ENCODE results near the gene NECAB3.

GRCh38 chr20:33612001-33612400 is 62.2 kb downstream of the NECAB3 start:
- TF ChIP-seq POLR2A (IDR thresholded peaks at IDR 0.05; ENCODE audit: low read depth, low read length) (no peak), MXI1 (IDR thresholded peaks at IDR 0.05; ENCODE audit: borderline replicate concordance, low read depth, low read length) (no peak), MAZ (IDR thresholded peaks at IDR 0.05; ENCODE audit: borderline replicate concordance, low read depth, low read length) (no peak)
- TF ChIP-seq, protein P1, sequence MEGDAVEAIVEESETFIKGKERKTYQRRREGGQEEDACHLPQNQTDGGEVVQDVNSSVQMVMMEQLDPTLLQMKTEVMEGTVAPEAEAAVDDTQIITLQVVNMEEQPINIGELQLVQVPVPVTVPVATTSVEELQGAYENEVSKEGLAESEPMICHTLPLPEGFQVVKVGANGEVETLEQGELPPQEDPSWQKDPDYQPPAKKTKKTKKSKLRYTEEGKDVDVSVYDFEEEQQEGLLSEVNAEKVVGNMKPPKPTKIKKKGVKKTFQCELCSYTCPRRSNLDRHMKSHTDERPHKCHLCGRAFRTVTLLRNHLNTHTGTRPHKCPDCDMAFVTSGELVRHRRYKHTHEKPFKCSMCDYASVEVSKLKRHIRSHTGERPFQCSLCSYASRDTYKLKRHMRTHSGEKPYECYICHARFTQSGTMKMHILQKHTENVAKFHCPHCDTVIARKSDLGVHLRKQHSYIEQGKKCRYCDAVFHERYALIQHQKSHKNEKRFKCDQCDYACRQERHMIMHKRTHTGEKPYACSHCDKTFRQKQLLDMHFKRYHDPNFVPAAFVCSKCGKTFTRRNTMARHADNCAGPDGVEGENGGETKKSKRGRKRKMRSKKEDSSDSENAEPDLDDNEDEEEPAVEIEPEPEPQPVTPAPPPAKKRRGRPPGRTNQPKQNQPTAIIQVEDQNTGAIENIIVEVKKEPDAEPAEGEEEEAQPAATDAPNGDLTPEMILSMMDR (conservative IDR thresholded peaks at IDR 0.05; ENCODE audit: low read depth, low read length), result no peak

Data from IMR-90 (cell line).